Measurements from ENCODE around the gene B4GALT3.

GRCh38 chr1:161180639-161181038, 3.3 kb upstream of the B4GALT3 start:
- TF ChIP-seq, protein P1, sequence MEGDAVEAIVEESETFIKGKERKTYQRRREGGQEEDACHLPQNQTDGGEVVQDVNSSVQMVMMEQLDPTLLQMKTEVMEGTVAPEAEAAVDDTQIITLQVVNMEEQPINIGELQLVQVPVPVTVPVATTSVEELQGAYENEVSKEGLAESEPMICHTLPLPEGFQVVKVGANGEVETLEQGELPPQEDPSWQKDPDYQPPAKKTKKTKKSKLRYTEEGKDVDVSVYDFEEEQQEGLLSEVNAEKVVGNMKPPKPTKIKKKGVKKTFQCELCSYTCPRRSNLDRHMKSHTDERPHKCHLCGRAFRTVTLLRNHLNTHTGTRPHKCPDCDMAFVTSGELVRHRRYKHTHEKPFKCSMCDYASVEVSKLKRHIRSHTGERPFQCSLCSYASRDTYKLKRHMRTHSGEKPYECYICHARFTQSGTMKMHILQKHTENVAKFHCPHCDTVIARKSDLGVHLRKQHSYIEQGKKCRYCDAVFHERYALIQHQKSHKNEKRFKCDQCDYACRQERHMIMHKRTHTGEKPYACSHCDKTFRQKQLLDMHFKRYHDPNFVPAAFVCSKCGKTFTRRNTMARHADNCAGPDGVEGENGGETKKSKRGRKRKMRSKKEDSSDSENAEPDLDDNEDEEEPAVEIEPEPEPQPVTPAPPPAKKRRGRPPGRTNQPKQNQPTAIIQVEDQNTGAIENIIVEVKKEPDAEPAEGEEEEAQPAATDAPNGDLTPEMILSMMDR (IDR thresholded peaks at IDR 0.05), result peak in 7 of 12 donors; percentile 7 to 36 (median 30)
- no peak for TF ChIP-seq POLR2A (IDR thresholded peaks at IDR 0.05)

All from heart left ventricle (tissue), 13 donors.